Middle frontal gyrus (tissue), 1 donor: ENCODE results near the gene PDE4B.
"Not testable (repeated sequence)": the region's sequence is repeated elsewhere in the genome, so short reads cannot be mapped to it uniquely, and the experiment has no call there.

Experiments used
- DNase-seq: peaks from one replicate; pipeline ENCODE4 v3.0.0-alpha.2; 2015; ENCODE audit warnings: low spot score; ENCODE audit errors: extremely low spot score

Gene PDE4B

GRCh38 chr1:66048011-66048410 is 255.3 kb downstream of the PDE4B start:
- DNase-seq = no peak

DNA sequence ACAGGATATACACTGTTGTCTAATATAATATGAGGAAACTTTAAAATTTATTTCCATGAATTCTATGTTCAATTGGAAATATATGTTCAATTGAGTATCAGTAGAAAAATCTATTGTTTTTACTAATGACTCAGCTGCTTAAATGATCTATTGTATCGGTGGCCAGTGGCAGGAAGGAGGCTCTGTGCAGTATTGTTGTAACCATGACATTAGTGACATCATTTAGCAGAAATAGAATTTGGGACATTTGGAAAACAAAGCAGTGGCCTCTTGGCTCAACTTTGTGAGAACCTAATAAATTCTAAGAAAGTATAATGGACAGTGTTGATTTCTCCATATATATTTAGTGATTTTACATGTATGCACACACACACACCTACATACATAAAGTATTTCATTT is 257.4 kb downstream of the PDE4B start:
- no peak for DNase-seq

- DNase-seq = no peak
These were observed 257.9 kb downstream of the PDE4B start for GRCh38 chr1:66050633-66051032.

GRCh38 chr1:66055092-66055491 is 262.4 kb downstream of the PDE4B start:
- DNase-seq = no peak

DNA sequence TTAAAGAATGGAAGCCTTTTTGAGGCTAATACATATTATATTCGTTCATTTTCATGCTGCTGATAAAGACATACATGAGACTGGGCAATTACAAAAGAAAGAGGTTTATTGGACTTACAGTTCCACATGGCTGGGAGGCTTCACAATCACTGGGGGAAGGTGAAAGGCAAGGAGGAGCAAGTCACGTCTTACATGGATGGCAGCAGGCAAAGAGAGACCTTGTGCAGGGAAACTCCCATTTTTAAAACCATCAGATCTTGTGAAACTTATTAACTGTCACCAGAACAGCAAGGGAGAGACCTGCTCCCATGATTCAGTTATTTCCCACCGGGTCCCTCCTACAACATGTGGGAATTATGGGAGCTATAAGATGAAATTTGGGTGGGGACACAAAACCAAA is 264.8 kb downstream of the PDE4B start:
- not testable (repeated sequence) for DNase-seq

DNA sequence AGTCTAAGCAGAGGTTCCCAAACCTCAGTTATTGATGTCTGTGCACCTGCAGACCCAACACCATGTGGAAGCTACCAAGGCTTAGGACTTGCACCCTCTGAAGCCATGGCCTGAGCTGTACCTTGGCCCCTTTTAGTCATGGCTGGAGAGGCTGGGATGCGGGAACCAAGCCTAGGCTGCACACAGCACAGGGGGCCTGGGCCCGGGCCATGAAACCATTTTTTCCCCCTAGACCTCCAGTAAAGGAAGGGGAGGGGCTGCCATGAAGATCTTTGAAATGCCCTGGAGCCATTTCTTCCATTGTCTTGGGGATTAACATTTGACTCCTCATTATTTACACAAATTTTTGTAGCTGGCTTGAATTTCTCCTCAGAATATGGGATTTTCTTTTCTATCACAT is 265.9 kb downstream of the PDE4B start:
- DNase-seq = no peak

- not testable (repeated sequence) for DNase-seq
These were observed 274.5 kb downstream of the PDE4B start for GRCh38 chr1:66067219-66067618.

- DNase-seq = no peak
These were observed 277.5 kb downstream of the PDE4B start for GRCh38 chr1:66069976-66070876.

- no peak for DNase-seq
These were observed 280.7 kb downstream of the PDE4B start for GRCh38 chr1:66073388-66073787.

- no peak for DNase-seq
These were observed 281.5 kb downstream of the PDE4B start for GRCh38 chr1:66074147-66074546.

GRCh38 chr1:66078412-66078811 is 285.7 kb downstream of the PDE4B start:
- DNase-seq = no peak

DNA sequence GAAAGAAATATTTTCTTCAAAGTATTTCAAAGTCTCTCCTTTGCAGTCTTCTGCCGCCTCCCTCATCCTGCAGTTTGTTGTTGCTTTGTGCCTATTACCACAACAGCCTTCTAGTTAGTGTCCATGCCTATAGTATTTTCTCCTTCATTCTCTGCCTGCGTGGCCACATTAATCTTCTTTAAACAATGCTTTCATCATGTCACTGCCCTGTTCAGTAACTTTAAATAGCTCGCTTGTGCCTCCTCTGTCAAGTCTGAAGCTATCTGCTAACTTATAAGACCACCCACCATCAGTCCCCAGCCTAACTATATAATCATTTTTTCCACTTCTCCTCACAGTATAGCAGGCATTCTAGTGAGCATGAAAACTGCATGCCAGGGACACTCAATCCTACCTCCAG is 290.3 kb downstream of the PDE4B start:
- DNase-seq = no peak

- DNase-seq = no peak
These were observed 291.7 kb downstream of the PDE4B start for GRCh38 chr1:66084442-66084841.

- DNase-seq = no peak
These were observed 292.9 kb downstream of the PDE4B start for GRCh38 chr1:66085600-66085999.

DNA sequence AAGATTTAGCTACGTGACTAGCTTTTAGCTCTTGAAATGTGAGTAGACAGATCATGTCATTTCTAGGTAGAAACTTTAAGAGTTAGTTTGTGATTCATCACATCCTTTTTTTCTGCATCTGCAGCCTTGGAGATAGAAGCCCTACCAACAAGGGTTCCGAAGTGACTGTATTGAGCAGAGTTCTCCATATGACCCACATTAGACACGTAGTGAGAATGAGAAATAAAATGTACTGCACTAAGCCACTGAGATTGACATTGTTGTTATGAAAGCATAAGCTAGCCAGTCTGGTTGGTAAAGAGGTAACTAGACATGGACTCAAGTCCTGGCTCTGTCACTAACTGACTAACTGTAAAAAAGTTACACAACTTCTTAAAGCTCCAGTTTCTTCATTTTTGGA is 296.1 kb downstream of the PDE4B start:
- DNase-seq = no peak

DNA sequence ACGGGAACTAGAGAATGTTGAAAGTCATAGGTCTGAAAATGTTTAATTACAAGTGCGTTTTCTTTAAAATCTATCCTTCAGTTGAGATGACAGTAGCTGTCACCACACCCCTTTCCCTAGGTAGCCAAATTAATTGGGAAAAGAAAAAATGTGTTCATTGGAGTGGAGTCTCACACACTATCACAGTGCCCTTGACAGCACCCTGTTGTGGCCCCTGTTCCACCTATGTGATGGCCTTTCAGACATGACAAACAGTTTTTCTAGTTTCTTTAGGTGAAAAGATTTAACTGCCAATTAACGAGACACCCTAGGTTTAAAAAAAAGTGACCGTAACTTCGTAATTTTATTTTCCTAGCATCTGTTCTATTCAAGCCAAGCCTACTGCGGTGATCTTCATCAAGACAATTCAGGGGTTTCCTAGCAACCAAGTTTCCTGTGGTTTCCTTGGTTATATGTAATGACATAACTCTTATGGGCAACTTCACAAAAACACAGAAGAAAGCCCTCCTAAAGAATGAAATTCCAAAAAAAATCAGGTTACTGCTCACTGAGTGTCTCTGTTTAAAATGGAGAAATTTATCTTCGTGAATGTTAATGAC is 298.3 kb downstream of the PDE4B start:
- DNase-seq = no peak

DNA sequence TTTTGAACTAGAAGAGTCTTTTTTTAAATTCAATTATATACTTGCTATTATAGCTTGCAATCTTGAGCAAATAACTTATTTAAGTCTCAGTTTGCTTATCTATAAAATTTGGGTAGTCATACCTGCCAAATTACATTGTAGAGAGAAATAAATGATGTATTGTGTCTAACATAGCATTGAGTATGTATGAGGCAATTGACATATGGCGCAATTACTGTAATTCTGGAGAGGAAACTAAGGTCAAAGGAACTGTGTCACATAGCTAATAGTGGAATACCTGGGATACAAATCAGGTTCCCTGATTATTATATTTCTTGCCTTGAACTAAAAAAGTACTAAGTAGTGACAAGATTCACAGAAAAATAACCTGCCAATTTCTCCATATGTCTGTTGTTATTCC is 302.5 kb downstream of the PDE4B start:
- no peak for DNase-seq

GRCh38 chr1:66100959-66101358 is 308.3 kb downstream of the PDE4B start:
- DNase-seq = not testable (repeated sequence)

DNA sequence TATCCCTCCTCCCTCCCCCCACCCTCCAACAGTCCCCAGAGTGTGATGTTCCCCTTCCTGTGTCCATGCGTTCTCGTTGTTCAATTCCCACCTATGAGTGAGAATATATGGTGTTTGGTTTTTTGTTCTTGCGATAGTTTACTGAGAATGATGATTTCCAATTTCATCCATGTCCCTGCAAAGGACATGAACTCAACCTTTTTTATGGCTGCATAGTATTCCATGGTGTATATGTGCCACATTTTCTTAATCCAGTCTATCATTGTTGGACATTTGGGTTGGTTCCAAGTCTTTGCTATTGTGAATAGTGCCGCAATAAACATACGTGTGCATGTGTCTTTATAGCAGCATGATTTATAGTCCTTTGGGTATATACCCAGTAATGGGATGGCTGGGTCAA is 311.4 kb downstream of the PDE4B start:
- DNase-seq = not testable (repeated sequence)

DNA sequence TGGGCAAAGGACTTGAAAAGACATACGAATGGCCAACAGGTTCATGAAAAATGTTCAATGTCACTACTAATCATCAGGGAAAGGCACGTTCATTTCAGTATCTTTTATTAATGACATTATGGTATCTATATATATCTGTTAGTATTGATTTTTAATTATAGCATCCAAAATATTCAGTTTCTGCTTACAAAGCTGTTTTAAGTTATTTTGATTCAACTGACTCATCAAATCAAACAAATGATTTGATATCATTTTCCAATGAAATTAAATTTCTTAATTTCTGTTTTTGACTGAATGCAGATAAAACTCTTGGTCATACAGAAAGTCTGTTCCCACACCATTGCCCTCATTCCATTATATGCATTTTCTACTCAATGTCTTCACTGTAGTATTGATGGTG is 315.9 kb downstream of the PDE4B start:
- no peak for DNase-seq

- DNase-seq = no peak
These were observed 320.2 kb downstream of the PDE4B start for GRCh38 chr1:66112744-66113400.

DNA sequence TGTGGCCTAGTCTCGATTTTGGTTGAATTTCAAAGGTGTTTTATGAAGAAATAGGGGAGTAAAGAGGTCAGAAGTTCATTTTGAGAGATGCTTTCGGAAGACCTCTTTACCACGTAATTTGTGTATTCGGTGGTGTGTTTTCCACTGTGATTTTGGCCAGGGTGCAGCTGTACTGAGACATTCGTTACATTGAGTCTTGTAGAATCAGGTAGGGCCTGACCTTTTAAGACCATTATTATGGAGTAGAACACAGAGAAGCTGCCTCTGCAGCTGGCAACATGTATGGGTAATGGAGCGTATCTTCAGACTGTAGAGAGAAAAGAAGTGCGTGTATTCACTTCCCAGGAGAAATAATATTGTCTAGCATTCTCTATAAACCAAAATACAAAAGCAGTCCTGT is 326.5 kb downstream of the PDE4B start:
- no peak for DNase-seq
